Measurements from ENCODE around the gene PSEN2.
"Not testable (repeated sequence)": the region's sequence is repeated elsewhere in the genome, so short reads cannot be mapped to it uniquely, and the experiment has no call there.

Gene PSEN2

DNA sequence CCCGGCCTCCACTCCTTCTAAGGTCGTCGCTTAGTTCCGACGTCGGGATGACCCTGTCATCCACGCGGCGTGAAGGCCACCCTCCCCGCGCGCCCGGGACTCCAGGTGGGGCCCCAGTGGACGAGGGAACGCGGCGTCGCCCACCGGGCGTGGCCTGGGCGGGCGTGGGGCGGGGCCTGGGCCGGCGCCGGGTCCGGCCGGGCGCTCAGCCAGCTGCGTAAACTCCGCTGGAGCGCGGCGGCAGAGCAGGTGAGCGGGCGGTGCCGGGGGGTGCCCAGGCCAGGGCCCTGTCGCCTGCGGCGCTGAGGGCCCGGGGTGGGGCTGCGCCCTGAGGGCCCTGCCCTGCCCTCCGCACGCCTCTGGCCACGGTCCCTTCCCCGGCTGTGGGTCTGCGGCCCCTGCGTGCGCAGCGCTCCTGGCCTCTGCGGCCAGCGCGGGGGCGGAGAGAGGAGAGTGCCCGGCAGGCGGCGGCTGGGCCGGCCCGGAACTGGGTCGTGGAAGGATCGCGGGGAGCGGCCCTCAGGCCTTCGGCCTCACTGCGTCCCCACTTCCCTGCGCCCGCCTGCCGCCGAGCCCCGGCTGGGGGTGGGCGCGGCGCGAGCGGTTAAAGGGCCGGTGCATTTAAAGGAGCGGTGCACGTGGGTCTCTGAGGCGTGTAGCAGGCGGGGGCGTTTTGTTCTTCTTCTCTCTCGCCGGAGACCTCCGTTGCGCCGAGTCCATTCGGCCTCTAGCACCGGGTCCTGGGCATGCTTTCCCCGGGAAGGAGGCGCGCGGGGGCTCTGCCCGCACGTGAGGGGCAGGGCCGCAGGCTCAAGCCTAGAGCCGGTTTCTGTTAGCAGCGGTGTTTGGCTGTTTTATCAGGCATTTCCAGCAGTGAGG lies at the start of gene PSEN2:
Gene PSEN2 (plus strand): TSS at position 216 of the 879 bp plus-strand sequence. CDS start 11,292 bp downstream, outside the sequence.
- DNase-seq (ENCODE audit: low read depth in 4 of 4, low spot score in 1 of 4) = peak in 3 of 4 experiments; percentile 30 to 56 (median 39)

DNA sequence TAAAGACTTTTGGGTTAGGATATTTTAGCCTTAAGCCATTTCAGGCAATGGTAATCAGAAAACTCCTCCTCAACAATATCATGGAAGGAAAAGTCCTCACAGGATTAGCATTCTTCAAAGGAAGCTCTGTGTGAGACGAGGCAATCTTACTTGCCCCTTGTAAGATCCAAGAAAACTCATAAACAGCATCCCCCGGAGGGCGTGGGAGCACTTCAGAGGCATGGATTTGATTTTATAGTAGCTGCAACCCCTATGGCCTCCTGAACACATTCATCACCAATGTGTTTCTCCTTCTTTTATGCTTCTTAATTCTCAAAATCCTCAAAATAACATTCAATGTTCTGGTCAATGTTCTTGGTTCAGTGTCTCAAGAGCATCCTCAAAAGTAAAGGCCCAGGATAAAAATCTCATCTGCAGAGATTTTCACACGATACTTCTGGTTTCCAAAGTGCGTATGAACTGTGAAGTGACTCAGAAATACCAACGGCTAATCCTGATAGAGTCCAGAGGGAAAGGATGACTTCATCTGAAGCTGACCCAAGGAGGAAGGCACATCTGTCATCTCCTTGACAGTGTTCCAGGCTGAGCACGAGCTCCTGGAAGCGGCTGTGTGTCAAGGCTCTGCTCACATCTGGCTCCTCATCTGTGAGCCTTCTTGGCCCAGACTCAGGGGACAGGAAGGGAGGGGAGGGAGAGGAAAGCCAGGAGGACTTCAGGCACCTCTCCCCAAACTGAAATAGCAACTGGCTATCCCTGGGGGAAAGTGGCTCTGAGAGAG lies 49.3 kb upstream of the PSEN2 start:
- no peak for DNase-seq (ENCODE audit: low read depth in 4 of 4, low spot score in 1 of 4)

DNA sequence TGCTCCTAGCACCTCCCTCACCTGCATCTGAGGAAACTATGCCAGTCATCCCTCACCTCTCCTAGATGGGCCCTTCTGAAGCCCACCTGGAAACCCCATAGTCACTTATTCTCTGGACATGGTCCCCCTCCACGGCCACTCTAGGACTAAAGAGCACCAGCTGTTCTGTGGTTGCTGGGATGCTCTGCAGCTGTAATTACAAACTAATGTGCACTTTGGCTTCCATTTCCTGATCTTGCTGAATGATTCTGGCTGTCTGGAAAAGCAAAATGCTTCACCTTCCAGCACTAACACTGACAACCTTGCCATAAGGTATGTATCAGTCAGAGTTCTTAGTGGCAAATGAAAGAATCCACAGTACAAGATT lies 48.7 kb upstream of the PSEN2 start:
- DNase-seq (ENCODE audit: low read depth in 4 of 4, low spot score in 1 of 4) = no peak

DNA sequence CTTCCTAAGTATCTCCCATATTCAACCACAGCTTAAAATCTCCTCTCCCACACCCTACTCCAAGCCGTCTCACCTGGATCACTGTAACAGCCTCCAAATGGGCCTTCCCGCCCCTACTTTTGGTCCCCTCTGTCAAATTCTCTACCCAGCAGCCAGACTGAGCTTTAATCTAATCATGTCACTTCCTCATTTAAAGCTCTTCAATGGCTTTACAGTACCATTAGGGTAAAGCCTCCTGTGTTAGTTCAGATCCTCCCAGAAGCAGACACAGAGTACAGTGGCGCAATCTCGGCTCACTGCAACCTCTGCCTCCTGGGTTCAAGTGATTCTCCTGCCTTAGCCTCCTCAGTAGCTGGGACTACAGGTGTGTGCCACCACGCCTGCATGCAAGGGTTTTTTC lies 46.8 kb upstream of the PSEN2 start:
- DNase-seq (ENCODE audit: low read depth in 4 of 4, low spot score in 1 of 4) = no peak

DNA sequence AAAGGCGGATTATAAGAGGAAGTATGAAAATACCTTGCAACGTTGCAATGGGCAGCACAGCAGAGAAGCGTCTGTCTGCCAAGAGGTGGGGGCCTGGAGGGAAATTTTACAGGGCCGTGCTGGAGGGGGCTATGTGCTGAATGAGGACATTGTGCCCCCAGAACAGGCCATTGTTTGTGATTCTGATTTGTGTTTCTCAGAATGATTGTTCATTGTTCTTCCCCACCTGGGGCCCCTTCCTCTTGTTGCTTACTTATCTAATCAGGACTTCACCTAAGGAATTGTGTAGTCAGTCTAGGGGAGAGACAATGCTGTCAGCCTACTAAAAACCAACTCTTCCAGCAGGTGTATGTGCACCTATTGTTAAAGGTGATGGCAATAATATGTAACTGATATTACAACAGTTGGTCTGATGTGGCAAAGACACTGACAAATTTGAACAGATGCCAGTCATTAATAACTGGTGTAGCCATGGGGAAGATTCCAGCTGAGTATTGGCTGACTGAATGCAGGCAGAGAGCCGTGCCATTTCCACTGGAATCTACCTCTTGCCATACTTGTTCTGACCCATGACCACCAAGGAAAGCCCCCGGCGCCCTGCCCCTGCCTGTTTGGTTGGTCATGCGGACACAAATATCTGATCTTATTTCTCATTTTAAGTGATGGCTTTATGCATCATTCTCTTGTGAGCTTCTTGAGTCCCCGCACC lies 45.2 kb upstream of the PSEN2 start:
- DNase-seq (ENCODE audit: low read depth in 4 of 4, low spot score in 1 of 4) = no peak

DNA sequence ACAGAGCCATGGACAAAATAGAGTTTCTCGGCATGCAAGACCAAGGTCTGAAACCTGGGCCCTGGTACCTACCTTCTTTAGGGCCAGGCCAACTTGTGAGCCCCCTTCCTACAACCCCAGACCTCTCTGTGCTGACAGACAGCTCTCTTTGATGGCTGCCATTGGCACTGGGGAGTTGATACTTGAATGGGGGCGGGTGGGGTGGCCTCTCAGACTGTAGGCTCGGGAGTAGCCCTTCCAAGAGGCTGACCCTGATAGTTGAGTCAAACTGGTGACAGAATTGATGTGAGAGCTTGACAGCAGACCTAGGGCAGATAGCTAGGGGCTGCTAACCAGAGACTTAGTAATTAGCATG lies 44.7 kb upstream of the PSEN2 start:
- DNase-seq (ENCODE audit: low read depth in 4 of 4, low spot score in 1 of 4) = no peak

DNA sequence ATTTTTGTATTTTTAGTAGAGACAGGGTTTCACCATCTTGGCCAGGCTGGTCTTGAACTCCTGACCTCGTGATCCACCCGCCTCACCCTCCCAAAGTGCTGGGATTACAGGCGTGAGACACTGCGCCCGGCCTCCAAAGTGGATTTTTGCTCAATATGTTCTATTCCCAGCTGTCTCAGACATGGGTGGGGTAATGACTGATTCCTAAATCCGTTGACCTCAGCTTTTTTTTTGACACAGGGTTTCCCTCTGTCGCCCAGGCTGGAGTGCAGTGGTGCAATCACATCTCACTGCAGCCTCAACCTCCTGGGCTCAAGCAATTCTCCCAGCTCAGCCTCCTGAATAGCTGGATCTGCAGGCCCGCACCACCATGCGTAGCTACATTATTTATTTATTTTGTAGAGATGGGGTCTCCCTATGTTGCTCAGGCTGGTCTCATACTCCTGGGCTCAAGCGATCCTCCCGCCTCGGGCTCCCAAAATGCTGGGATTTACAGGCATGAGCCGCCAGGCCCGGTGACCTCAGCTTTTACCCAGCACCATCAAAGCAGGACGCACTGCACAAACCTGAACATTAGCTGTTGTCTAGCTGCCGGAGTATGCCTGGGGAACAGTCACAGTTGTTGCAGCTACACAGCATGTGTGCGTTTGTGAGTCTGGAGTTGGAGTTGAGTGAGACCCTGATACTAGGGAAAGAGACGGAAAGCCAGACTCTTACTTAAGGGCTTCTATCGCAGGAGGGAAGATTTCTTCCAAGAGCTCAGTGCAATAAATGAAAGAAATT lies 43.7 kb upstream of the PSEN2 start:
- no peak for DNase-seq (ENCODE audit: low read depth in 4 of 4, low spot score in 1 of 4)

DNA sequence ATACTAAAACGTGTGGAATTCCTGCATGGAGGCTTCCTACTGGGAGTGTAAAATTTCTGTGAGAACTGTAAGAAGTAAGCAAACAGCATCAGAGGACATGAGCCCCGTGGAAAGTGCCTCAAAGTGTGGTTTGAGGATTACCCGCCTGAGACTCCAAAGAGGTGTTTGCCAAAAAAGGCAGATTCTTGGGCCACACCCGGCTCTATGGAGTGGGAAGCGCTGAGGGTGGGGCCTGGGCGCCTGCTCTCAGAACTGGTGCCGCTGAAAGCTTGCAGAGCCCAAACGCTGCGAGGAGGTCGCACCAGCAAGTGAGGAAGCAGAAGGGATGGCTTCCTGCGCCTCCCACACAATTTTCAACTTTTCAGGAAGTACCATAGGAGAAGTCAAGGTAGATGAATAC lies 43.0 kb upstream of the PSEN2 start:
- DNase-seq (ENCODE audit: low read depth in 4 of 4, low spot score in 1 of 4) = peak in 1 of 4 experiments; percentile 6

DNA sequence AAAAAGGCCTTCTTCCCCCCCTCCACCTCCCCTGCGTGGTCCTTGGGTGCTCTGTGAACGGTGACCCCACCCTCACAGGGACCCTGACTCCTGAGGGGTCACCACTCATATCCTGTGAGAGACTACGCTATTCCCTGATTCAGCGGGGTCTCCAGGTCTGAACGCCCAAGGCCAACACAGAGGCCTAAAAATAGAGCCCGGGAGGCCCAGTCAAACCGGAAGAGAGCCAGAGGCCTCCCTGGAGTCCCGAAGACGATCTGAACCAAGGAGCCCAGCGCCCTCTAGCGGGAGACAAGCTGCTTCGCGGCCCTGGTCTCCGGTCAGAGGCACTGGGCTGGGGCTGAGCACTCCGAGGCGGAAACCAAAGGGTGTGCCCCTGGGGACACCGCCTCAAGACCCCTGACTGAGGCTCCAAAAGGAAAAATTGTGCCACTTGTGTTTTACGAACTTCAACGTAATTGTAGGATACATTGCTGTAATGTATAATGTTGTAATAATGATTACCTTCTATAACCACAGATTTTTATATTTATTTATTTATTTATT lies 42.4 kb upstream of the PSEN2 start:
- DNase-seq (ENCODE audit: low read depth in 4 of 4, low spot score in 1 of 4) = peak; percentile 95 to 99 (median 96)

DNA sequence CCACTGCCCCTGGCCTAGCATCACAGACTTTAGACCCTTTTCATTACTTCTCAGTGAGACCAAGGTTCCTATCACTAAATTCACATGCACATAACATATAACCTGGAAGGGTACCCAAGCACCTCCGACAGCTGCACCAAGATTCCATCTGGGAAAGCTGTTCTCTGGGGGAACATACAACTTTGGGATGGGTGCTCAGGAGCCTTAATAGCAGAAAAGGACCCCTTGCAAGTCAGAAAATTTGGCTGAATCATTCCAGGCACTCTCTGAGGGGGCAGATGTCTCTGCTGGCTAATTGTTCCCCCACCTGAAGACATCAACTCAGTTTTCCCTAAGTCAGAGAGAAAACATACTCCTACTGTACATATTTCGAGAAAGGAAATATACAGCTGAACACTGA lies 41.3 kb upstream of the PSEN2 start:
- DNase-seq (ENCODE audit: low read depth in 4 of 4, low spot score in 1 of 4) = no peak

DNA sequence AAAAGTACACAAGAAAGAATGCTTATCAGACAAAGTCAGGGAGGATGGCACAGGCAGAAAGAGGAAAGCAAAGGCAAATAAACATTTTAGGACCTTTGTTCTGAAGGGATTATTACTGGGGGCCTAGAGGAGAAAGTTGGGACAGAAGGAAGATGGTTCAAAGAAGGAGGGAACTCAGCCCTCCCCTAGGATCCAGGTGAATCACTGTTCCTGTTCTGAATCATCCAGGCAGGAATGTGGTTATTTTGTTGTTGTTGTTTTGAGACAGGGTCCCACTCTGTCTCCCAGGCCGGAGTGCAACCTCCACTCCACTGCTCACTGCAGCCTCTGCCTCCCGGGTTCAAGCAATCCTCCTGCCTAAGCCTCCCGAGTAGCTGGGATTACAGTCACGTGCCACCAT lies 38.5 kb upstream of the PSEN2 start:
- DNase-seq (ENCODE audit: low read depth in 4 of 4, low spot score in 1 of 4) = no peak

DNA sequence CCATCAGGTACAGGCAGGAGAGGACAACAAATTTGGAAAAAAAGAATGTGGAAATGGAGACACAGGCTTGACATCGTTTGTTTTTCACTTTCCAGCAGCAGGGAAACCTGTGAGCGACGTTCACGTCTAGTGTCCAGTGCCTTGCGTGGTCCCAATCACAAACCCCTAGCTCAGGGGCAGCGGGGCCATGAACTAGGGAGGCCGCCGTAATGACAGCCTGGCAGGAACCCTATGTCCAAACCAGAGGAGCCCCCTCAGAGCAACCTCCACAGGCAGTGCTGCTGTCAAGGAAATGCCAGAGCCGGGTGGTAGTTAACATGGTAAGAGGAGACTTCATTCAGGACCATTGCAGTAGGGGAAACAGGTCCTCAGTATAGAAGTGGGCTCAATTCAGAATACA lies 37.8 kb upstream of the PSEN2 start:
- DNase-seq (ENCODE audit: low read depth in 4 of 4, low spot score in 1 of 4) = no peak

DNA sequence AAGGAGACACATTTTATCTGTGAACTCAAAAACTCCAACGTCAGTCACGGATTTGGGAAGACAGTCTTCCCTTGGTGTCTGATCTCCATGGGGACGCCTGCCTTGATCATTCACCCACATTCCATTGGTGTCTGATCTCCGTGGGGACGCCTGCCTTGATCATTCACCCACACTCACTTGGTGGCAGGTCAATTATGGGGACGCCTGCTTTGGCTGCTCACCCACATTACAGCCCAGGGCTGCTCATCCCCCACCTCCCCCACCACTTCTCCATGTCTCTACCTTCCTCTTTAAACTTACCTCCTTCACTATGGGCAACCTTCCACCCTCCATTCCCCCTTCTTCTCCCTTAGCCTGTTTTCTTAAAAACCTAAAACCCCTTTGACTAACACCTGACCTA lies 36.2 kb upstream of the PSEN2 start:
- not testable (repeated sequence) for DNase-seq (ENCODE audit: low read depth in 4 of 4, low spot score in 1 of 4)

DNA sequence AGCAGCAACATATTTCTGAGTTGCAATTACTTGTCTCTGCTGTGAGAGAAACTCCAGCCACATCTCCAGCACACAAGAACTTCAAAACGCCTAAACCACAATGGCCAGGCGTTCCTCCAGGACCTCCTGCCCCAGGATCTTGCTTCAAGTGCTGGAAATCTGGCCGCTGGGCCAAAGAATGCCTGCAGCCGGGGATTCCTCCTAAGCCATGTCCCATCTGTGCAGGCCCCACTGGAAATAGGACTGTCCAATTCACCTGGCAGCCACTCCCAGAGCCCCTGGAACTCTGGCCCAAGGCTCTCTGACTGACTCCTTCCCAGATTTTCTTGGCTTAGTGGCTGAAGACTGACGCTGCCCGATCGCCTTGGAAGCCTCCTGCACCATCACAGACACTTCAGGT lies 35.0 kb upstream of the PSEN2 start:
- not testable (repeated sequence) for DNase-seq (ENCODE audit: low read depth in 4 of 4, low spot score in 1 of 4)

DNA sequence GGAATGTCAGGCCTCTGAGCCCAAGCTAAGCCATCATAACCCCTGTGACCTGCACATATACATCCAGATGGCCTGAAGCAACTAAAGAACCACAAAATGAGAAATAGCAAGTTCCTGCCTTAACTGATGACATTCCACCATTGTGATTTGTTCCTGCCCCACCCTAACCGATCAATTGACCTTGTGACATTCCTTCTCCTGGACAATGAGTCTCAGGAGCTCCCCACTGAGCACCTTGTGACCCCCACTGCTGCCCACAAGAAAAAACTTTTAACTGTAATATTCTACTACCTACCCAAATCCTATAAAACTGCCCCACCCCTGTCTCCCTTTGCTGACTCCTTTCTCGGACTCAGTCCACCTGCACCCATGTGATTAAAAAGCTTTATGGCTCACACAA lies 32.5 kb upstream of the PSEN2 start:
- not testable (repeated sequence) for DNase-seq (ENCODE audit: low read depth in 4 of 4, low spot score in 1 of 4)

DNA sequence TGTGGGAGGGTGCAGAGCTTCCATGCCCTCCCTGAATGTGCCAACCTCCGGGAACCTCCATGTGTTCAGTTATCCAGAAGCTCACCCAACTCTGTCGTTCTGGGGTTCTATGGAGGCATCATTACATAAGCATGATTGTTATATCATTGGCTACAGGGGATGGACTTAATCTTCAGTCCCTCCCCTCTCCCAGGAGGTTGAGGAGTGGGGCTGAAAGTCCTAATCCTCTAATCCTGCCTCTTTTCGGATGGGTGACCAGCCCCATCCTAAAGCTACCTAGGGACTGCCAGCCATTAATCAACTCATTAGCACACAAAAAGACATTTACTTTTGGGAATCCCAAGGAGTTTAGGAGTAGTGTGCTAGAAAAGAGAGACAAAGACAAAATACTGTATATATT lies 32.0 kb upstream of the PSEN2 start:
- DNase-seq (ENCODE audit: low read depth in 4 of 4, low spot score in 1 of 4) = no peak

DNA sequence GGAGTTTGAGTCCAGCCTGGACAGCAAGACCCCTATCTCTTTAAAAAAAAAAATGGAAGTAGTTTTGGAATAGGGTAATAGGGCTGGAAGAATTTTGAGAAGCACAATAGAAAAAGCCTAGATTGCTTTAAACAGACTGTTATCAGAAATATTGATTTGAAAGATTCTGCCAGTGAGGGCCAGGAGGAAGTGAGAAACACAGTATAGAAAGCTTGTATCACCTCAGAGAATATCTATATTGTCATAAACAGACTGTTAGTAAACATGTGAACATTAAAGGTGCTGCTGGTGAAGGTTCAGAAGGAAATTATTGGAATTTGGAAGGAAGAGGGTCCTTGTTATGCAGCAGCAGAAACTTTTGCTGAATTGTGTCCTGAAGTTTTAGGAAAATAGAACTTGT lies 24.8 kb upstream of the PSEN2 start:
- no peak for DNase-seq (ENCODE audit: low read depth in 4 of 4, low spot score in 1 of 4)

DNA sequence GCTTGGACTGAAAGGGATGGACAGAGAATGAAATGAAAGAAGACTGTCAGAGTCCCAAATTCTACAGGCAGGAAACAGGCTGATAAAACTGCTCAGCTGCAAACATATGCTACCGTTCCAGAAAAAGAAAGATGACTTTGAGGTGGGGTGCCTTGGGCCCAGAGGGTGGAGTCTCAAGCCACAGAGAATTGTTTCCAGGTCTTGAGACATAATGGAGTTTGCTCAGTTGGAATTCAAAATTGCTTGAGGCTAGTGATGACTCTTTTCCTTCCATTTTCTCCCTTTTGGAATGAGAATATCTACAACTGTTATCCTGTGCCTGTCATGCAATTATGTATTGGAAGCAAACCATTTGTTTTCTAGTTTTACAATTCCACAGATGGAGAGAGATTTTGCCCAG lies 23.6 kb upstream of the PSEN2 start:
- DNase-seq (ENCODE audit: low read depth in 4 of 4, low spot score in 1 of 4) = no peak

DNA sequence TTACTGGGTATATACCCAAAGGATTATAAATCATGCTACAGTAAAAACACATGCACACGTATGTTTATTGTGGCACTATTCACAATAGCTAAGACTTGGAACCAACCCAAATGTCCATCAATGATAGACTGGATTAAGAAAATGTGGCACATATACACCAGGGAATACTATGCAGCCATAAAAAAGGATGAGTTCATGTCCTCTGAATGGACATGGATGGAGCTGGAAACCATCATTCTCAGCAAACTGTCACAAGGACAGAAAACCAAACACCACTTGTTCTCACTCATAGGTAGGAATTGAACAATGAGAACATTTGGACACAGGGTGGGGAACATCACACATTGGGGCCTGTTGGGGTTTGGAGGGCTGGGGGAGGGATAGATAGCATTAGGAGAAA lies 15.9 kb upstream of the PSEN2 start:
- not testable (repeated sequence) for DNase-seq (ENCODE audit: low read depth in 4 of 4, low spot score in 1 of 4)

DNA sequence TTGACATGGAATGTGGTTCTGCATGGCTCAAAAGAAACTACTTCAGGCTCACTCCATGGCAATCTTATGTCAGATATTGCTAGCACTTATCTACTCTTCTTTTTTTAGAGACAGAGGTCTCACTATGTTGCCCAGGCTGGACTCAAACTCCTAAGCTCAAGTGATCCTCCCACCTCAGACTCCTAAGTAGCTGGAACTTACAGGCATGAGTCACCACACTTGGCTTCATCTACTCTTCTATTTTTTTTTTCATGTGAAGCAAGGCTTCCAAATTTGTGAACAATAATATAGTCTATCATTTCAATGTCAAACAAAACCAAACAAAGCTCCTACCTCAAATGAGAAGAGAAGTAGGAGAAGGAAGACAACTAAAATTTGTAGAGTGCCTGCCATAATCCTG lies 7.5 kb upstream of the PSEN2 start:
- DNase-seq (ENCODE audit: low read depth in 4 of 4, low spot score in 1 of 4) = no peak

DNA sequence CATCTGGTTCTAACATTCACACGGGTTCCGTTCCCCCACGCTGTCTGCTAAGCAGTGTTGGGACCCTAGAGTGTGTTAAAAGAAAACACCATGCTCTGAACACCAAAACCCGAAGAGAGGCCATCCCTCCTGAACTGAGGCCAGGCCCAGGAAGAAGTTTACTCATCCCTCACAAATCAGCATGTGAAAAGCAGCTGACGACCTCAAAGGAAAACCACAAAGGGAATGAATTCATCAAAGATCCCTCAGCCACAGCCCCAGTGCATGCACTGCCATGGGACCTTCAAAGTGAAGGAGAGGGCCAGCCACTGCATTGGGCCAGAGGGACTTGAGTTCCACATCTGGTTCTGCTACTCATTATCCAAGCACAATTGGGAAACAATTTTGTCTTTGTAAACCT lies 7.0 kb upstream of the PSEN2 start:
- no peak for DNase-seq (ENCODE audit: low read depth in 4 of 4, low spot score in 1 of 4)
